Measurements from ENCODE around the gene GPR101.

The GPR101 gene, protein sequence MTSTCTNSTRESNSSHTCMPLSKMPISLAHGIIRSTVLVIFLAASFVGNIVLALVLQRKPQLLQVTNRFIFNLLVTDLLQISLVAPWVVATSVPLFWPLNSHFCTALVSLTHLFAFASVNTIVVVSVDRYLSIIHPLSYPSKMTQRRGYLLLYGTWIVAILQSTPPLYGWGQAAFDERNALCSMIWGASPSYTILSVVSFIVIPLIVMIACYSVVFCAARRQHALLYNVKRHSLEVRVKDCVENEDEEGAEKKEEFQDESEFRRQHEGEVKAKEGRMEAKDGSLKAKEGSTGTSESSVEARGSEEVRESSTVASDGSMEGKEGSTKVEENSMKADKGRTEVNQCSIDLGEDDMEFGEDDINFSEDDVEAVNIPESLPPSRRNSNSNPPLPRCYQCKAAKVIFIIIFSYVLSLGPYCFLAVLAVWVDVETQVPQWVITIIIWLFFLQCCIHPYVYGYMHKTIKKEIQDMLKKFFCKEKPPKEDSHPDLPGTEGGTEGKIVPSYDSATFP

GRCh38 chrX:137033774-137034507 is at the start of gene GPR101:
Gene GPR101 (minus strand): TSS chrX:137033995. CDS start chrX:137031674, 2,321 bp downstream.
- DNase-seq = peak; percentile 12

- no peak for DNase-seq
Measured at GRCh38 chrX:137081239-137081638, 47.4 kb upstream of the GPR101 start.

GRCh38 chrX:137072396-137072795 is 38.6 kb upstream of the GPR101 start:
- DNase-seq = no peak

- no peak for DNase-seq
Measured at GRCh38 chrX:137071596-137071995, 37.8 kb upstream of the GPR101 start.

GRCh38 chrX:137067147-137067546 is 33.4 kb upstream of the GPR101 start:
- DNase-seq = no peak

GRCh38 chrX:137062915-137063617 is 29.3 kb upstream of the GPR101 start:
- DNase-seq = no peak

GRCh38 chrX:137058339-137059127 is 24.7 kb upstream of the GPR101 start:
- DNase-seq = no peak

GRCh38 chrX:137052643-137053235 is 18.9 kb upstream of the GPR101 start:
- DNase-seq = peak; percentile 30

DNA sequence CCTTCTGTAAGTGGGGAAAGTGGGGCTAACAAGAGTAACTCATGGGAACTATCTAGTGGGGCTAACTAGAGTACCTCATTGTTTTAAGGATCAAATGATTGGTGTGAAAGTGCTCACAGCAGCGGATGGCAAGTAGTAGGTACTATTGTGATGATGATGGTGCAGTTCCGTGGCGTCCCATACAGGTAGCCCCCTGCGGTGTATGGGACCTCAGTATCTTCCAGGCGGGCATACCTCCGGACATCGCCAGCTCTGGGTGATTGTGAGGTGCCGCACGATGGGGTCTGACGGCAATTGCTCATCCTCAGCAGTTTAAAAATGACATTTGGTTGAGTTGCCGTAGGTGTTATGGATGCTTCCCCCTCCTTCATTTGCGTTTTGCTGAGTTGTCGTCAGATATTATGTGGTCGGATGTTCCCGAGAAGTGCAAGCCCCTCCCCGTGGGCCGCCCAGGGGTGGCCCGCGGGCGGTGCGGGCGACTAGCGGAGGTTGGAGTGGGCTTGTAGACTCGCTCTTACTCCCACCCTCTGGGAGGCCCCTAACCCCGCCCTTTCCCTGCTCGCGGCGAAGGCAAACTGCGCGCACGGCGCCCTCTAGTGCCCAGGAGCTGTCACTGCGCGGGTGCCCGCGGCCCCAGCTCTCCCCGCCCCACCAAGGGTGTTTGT is 18.3 kb upstream of the GPR101 start:
- peak; percentile 84 for DNase-seq

GRCh38 chrX:137044893-137045292 is 11.1 kb upstream of the GPR101 start:
- no peak for DNase-seq

GRCh38 chrX:137043736-137044135 is 9.9 kb upstream of the GPR101 start:
- DNase-seq = no peak

DNA sequence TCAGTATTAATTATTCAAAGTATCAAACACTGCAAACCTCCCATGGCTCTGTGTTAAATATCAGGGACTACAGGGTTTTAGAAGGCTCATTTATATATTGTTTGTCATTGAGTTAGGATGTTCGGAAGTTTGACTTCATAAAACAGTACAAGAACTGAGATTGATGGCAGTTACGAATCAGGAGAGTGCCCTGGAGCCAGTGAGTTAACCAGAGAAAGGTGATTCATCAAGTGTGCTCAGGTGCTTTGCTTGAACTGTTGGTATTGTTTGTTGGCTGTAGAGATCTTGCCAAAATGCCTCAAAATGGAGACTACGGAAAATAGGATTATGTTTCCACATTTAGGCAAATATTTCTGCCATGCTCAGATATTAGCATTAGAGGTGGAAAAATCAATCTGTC is 7.5 kb upstream of the GPR101 start:
- DNase-seq = no peak

DNA sequence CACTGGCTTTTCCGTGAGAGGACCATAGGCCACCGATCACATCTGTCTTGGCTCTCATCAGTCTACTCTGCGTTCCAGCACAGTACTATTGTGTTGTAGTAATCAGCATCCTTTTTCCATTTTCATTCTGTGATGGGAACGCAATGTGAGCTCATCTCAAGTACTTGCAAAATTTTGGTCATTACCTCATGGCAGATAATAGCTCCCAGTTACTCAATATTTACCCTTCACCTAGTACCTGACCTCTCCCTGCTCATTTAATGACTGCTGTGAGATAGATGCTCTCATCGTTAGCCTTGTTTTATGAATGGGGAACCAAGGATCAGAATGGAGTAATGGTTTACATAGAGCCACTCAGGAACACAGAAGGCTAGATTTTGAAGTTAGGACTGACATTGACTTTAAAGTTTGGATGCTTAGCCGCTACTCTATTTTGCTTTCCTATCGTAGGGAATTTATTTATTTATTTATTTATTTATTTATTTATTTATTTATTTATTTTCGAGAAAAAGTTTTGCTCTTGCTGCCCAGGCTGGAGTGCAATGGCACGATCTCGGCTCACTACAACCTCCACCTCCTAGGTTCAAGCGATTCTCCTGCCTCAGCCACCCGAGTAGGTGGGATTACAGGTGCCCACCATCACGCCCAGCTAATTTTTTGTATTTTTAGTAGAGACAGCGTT is 6.5 kb upstream of the GPR101 start:
- DNase-seq = no peak

DNA sequence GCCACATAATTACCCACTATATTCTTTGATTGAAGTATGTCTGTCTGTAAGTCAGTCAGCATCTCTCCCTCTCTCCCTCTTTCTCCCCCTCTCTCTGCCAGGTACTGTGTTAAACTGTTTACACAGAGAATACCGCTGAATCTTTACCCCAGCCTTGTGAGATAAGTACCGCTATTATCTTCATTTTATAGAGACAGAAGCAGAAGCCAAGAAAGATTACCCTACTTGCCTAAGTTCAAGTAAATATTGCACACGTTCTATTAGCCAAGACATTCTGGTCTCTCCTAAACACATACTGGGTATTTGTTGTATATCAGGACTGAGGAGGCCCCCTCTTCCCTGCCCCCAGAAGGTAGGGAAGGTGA is 695 bp upstream of the GPR101 start:
- DNase-seq = no peak

DNA sequence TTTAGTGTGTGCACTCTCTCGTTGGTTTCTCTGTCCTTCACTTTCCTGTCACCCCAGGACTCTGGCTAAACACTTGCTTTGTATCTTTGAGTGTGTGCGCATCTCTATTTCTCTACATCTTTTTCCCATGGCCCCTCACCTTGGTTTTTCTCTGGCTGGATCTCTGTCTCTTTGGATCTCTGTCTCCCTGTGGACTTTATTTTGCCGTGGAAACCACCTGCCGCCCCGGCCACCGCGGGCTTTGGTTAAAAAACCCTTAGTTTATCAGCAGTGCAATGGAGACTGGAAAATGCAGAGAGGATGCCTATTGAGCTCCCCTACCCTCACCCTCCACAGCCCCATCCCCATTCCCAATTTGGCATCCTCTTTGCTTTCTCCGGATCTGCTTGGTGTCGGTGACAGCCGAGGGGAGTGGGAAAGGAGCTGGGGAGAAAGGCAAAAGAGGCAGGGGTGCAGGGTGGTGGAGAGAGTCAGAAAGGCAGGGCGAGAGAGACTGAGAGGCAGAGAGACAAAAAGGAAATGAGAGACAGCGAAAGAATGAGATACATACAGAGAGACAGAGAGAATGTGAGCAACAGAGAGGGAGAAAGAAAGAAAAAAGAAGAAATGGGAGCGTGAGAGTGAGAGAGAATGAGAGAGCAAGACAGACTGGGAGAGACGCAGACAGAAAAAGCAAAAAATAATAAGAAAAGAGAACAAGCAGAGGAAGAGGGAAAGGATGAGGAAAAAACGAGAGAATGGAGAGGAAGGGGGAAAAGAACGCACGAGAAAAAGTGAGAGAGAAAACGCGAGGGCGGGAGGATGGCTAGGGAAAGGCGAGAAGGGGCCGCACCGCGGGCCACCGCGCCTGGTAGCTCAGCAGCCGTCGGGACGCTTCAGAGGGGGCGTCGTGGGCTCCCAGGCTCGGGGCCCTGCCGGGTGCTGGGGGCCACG is 688 bp downstream of the GPR101 start:
- DNase-seq = peak; percentile 15

GRCh38 chrX:137032341-137032694 is 1.5 kb downstream of the GPR101 start:
- no peak for DNase-seq

DNA sequence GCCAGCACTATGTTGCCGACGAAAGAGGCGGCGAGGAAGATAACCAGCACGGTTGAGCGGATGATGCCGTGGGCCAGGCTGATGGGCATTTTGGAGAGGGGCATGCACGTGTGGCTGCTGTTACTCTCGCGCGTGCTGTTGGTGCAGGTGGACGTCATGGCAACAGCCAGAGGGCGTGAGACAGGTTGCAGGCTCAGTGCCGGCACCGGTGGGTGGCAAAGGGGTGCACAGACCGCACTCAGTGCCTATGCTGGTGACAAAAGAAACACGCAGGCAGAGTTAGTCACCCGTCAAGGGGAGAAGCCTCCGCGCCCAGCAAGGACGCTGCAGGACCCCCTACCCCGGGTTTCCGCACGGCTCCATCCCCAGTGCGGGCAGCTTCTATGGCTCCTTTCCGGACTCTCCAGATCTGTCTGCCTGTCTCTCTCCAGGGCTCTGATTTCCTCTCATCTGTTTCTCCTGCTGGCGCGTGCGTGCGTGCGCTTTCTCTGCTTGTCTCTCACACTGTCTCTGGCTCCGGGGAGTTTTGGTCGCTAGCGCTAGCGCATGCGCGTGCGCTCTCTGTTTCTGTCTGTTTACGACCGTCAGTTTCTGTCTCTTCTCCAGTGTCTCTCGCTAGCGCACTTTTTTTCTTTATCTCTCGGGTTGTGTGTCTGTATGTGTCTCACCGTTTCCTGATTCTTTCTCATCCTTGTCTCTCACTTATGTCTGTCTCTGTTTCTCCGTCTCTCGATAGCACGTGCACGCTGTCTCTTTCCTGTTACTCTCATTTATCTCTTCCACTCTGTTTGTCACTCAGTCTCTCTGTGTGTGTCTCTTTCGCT is 2.1 kb downstream of the GPR101 start:
- DNase-seq = peak; percentile 70

GRCh38 chrX:137031039-137031438 is 2.8 kb downstream of the GPR101 start:
- no peak for DNase-seq

GRCh38 chrX:137028699-137029098 is 5.1 kb downstream of the GPR101 start:
- no peak for DNase-seq
